AG20443 (cell line): Measurements from ENCODE around the gene KAT7.

Source experiments
- DNase-seq: peaks from one replicate; pipeline ENCODE4 v3.0.0; 2012; ENCODE audit warnings: low spot score, mixed read lengths

Gene KAT7

GRCh38 chr17:49842846-49843245 is 54.4 kb downstream of the KAT7 start:
- no peak for DNase-seq

DNA sequence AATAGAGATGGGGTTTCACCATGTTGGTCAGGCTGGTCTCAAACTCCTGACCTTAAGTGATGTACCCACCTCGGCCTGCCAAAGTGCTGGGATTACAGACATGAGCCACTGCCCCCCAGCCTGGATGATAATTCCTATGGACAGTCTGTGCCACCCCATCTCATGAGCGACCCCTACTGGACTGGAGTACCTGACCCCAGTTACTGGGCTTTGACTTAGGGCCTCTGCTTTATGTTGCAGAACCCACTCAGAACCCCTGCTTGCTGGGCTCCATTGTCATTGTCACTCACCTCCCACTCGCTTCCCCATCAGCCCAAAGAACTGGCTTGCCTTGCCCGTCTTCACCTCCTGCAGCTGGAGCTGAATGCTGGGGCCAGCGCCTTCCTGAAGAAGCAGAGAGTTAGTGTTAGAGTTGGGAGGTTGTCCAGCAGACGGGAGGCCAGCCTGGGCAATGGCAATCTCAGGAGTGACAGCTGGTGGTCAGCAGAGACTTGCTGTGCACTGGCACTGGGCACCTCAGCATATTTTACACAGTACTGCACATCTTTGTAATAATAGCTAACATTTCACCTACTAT is 55.4 kb downstream of the KAT7 start:
- DNase-seq, result no peak

DNA sequence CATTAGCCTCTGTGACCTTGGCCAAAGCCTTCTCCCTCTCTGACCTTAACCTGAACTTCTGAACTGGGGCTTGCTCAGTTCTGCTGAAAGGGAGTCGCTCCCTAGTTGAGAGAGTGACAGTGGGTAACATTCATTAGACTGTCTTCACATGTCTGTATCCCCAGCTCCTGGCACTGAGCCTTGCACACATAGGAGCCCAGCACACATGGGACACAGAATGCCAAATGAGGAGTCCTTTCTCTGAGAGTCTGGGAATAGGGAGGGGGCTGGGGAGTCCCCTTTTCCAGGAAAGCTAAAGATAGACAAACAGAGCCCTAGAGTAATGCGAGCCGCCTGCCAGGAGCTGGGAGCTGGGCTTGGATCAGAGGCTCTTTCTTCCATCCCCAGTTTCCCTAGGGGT is 56.8 kb downstream of the KAT7 start:
- no peak for DNase-seq

DNA sequence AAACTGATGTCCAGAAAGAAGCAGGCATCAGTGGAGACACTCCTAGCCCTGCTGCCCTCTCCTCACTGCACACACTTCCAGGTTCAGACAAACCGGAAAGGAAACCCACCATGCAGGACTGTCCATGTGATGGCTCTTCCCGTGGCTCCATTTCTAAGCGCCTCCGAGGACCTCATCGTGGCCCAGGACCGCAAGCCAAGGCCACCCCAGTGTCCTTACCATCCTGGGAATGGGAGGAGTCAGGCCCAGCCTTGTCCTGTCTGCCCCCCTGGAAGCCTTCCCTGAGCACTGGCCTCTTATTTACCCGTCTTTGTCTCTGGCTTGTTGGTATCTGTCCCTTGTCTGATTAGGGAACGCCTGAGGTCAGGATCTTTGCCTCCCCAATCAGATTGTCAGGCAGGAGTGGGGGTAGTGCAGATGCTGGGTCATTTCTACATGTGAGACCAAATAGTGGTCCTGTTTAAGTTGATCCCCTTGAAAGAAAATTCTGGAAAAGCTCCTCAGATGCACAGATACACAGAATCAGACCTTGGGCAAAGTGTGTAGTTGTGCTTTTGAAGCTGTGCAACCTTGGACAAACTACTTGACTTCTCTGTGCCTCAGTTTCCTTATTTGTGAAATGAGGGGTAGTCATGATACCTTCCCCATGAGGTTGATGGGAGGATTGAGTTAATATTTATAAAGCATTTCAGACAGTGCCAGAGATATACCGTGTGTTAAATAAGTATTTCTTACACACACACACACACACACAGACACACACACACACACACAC is 58.6 kb downstream of the KAT7 start:
- DNase-seq, result no peak

DNA sequence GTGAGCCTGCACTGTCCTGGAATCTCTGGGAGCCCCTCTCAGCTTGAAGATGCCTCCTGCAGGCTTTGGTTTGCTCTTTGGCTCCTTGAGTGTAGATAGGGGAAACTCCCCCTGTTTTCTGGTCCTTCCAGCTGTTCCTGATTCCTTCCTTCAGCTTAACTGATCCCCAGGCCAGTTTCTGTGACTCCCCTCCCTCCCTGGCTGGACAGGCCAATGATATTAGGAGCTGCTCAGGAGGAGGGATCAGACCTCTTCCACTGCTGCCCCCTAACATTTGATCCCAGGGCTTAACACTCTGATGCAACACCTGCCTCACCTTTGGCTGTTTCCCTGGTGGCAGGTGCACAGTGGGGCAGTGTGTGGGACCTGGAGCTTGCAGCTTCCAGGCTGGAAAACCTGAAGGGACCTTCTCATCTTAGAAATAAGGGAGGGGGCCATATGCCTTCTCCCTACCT is 59.6 kb downstream of the KAT7 start, which contains the start of gene TAC4:
TSS of gene TAC4 (minus strand) at position 51 of the 455 bp plus-strand sequence. CDS start 52 bp downstream, outside the sequence.
- no peak for DNase-seq

DNA sequence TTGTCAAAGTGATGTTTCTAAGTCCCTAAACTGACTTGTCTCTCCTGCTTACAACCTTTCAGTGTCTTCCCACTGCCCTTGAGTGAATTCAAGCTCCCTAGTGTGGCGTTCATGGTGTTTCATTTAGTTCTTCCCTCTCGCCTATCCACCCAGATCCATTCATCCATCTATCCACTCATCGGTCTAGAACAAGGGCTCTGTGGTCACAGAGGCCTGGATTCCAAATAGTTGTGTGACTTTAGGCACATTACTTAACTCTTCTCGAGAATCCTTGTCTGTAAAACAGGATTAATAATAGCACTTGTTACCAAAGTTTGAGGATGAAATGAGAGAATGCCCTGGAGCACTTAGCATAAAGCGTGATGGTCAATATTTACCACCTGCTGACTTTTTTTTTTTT is 60.3 kb downstream of the KAT7 start:
- DNase-seq, result no peak

- no peak for DNase-seq
These were observed 61.7 kb downstream of the KAT7 start for GRCh38 chr17:49850218-49850610.

DNA sequence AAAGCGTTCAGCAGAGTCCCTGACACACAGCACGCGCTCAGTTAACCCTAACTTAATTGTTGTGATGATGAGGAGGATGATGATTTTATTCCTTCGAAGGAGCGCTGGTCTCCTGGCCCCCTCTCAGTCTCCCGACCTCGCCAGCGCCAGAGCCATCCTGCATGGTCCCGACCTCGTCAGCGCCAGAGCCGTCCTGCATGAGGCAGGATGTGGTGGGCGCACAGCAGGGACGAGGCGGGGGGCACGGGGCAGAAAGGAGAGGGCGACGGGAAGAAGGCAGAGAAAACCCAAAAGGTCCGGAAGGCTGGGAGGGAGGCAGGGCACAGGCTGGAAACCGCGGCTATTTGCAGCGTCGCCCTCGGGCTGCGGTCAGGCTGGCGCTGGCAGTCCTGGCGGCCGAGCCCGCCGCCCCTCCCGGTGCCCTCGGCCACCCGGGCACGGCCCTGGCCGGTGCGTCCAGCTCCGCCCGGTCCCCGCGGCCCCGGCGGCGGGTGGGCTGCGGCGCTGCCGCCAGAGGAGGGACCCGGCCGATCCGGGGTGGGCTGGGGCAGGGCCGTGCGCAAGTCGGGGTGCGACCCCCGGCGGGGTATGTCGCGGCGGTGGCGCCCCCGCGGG is 62.4 kb downstream of the KAT7 start:
- DNase-seq, result peak; percentile 61

GRCh38 chr17:49851387-49852291 is 63.2 kb downstream of the KAT7 start:
- DNase-seq, result peak; percentile 84

DNA sequence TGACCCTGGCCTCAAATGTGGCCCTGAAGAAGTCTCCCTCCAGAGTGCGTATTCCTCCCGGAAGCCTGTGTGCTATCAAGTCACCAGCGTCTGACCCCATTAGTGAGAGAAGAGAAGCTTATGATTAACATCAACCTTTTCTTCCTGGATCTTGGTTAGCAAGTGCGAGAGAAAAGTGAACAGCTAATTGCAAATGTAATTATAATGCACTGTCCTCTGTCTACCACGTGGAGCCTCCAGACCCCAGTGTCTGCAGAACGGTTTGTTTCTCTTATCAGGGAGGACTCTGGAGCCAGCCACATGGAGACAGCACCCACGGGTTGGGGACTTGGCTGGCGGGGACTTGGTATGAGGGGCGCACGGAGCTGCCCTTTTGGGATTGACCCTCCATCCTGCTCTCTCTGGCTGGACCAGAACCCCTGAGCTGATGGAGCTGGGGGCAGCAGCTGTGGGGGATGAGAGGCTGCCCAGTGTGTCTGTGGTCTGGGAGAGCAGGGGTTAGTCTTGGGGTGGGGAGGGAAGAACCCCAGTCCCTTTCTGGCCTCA is 65.1 kb downstream of the KAT7 start:
- DNase-seq, result no peak

DNA sequence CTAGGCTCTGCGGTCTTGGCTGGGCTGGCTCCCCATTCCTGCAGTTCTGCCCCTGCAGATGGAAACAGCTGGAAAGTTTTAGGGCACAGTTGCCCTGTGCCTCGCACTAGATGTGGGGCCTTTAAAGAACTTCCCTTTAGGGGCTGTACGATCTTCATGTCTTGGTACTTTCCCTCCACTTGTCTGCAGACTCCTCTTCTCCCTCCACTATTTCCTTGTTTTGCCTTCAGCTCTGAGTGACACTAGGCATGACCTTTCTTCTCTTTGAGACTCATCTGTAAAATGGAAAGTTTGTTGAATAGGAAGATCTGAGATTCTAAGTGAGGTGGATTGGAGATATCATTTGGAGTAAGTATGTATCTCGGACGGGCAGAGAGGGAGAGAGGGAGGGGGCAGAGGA is 65.6 kb downstream of the KAT7 start:
- no peak for DNase-seq

GRCh38 chr17:49858796-49859195 is 70.3 kb downstream of the KAT7 start:
- DNase-seq, result no peak

DNA sequence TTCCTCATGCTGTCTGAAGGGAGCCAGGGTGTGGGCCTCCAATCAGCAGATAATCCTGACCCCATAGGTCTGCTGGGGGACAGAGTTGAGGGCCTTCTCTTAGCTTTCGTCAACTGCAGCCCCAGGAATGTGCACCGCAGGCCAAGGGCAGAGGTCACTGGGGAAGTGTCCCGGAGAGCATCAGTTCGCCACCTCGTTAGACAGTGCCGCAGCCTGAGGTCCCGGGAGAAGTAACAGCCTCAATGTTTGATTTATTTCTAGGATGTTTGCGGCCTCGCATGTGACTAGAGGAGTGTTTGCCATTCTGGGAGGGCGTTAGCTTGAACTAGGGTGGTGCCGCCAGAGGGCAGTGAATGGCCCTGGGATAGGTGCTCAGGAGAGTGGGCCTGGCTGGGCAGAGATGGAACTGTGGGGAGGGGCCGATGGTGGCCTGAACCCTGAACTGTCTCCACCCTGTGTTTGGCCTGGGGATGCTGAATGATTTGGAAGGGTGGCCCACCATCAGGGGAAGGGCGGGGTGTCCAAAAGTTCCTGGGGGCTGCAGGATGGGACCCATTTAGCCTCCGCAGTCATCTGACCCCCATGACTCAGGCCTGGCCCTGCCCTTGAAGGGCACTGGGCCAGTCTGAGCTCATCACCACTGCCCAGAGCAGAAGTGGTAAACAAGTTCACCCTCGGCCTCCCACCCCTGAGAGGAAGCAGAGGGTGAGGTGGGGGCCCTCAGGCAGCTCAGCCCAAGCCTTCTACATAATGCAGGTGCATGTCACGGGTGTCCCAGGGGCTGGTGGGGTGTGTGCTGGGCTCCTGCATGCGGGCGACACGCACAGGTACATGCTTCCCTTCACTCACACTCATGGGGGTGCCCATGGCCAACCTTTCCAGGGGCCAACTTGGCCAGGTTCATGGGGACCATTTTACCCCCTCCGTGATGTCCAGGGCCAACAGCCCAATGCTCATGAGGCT is 71.8 kb downstream of the KAT7 start:
- no peak for DNase-seq

DNA sequence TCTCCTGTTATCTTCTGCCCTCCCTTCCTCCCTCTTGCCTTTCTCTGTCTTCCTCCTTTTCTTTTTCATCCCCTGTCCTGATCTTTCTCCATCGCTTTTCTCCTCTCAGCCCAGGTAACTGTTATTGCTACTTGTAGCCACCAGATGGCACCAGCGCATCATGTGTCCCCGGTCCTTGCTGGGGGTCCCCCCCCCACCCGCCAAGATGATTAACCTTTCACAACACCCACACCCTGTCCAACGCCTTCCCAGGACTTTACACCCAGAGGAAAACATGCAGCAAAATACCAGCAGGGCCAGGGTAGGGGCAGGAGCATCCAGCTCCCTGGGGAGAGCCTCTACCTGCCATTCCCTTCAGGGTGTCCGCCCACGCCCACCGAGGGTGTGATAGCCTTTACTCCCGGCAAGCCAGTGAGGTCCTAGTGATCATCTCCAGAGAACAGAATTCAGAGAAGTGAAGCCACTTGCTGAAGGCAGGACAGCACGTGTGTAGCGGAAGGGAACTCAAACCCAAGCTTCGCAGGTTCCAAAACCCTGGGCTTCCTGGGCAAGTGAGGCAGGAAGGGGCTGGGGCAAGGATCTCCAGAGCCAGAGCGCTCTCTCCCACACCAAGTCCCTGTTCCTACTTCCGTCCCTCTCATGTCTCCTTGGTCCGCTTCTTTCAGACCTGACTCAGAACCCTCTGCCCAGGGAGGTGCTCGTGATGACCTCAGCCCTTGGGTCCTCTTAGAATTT is 72.8 kb downstream of the KAT7 start:
- peak; percentile 85 for DNase-seq

GRCh38 chr17:49862781-49863331 is 74.4 kb downstream of the KAT7 start:
- no peak for DNase-seq

DNA sequence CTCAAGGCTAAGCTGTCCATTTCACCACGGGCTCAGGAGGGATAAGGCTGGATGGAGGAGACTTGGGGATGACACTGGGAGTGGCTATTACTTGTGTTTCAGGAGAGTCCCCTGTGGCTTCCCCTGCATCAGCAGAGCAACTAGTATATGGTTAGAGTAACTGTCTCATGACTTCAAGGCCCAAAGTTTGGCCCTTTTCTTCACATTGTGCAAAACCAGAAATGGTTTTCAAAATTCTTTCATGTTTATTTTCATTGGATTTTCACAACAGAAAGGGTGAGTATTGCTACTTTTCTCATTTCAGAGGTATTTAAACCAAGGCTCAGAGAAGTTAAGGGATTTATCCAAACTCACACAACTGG is 77.5 kb downstream of the KAT7 start:
- no peak for DNase-seq

- no peak for DNase-seq
These were observed 78.5 kb downstream of the KAT7 start for GRCh38 chr17:49866882-49867413.

DNA sequence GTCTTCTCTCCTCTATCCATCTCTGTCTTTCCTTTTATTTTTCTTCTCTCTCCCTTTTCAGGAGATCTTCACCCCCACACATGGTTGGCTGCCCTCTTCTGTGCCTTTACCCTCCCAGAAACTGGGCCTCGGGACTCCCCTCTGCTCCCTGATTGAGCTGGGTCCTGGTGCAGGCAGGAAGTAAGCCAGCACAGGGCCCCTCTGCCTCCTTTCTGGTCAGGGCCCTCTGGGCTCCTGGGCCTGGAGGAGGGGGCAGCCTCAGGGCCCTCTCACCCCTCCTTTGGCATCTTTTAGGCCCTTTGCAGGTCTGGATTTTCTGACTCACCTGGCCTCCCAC is 80.5 kb downstream of the KAT7 start:
- DNase-seq, result no peak

GRCh38 chr17:49870298-49870697 is 81.8 kb downstream of the KAT7 start:
- DNase-seq, result no peak

- DNase-seq, result no peak
These were observed 82.7 kb downstream of the KAT7 start for GRCh38 chr17:49871211-49871610.
